Esophagus mucosa (tissue), 1 donor: ENCODE measurements around the gene SPC24. TPM values are rescaled to one million over a fixed set of nuclear protein-coding genes. Genes with fewer than 3 reads are reported as not detected.
A peak's percentile ranks its signal among the peaks of the same experiment; 100 is the strongest.
"Not testable (repeated sequence)": the region's sequence is repeated elsewhere in the genome, so short reads cannot be mapped to it uniquely, and the experiment has no call there.

ENCODE experiments used
- ATAC-seq: fragments of 200-7000 bp; cut with Tn5 transposase; one replicate; pipeline ENCODE4 v1.9.1; 2020
- total RNA-seq: library from RNA; stranded (reverse); gene quantifications from one replicate; pipeline ENCODE4 v1.2.4, GENCODE V29; 2023
- donor health status: DM: yes; HTN: yes; CAD: no.

Gene SPC24
- total RNA-seq, 1 donor from 2014 or later, result 17.1 TPM

DNA sequence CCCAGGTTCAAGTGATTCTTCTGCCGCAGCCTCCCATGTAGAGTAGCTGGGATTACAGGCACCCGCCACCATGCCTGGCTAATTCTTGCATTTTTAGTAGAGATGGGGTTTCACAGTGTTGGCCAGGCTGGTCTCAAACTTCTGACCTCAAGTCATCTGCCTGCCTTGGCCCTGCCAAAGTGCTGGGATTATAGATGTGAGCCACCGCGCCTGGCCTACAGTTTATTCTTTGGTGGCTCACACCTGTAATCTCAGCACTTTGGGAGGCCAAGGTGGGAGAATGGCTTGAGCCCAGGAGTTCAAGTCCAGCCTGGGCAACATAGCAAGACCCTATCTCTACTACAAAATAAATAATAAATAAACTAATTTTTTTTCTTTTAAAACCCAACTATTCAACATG, 31.4 kb downstream of the SPC24 start:
- not testable (repeated sequence) for ATAC-seq

GRCh38 chr19:11123114-11123513, 32.5 kb downstream of the SPC24 start:
- no peak for ATAC-seq

- ATAC-seq, result not testable (repeated sequence)
These were observed 33.6 kb downstream of the SPC24 start for GRCh38 chr19:11121963-11122362.

DNA sequence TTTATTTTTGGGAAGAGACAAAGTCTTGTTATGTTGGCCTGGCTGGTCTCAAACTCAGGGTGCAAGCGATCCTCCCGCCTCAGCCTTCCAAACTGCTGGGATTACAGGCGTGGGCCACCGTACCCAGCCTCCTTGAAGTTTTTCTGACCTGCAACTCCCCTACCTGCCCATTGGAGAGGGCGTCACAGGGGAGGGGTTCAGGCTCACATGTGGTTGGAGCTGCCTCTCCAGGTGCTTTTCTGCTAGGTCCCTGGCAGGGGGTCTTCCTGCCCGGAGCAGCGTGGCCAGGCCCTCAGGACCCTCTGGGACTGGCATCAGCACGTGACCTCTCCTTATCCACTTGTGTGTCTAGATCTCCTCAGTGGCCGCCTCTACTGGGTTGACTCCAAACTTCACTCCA, 39.1 kb downstream of the SPC24 start:
- no peak for ATAC-seq

- ATAC-seq, result no peak
These were observed 39.6 kb downstream of the SPC24 start for GRCh38 chr19:11115895-11116446.

- peak; percentile 7 for ATAC-seq
These were observed 40.5 kb downstream of the SPC24 start for GRCh38 chr19:11115042-11115441.

- ATAC-seq, result no peak
These were observed 42.4 kb downstream of the SPC24 start for GRCh38 chr19:11113140-11113708.

- ATAC-seq, result no peak
These were observed 43.8 kb downstream of the SPC24 start for GRCh38 chr19:11111771-11112144.

DNA sequence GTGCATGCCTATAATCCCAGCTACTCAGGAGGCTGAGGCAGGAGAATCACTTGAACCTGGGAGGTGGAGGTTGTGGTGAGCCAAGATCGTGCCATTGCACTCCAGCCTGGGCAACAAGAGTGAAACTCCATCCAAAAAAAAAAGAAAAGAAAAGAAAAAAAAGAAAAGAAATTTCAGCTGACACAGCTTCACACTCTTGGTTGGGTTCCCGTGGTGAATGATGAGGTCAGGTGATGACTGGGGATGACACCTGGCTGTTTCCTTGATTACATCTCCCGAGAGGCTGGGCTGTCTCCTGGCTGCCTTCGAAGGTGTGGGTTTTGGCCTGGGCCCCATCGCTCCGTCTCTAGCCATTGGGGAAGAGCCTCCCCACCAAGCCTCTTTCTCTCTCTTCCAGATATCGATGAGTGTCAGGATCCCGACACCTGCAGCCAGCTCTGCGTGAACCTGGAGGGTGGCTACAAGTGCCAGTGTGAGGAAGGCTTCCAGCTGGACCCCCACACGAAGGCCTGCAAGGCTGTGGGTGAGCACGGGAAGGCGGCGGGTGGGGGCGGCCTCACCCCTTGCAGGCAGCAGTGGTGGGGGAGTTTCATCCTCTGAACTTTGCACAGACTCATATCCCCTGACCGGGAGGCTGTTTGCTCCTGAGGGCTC, 44.3 kb downstream of the SPC24 start:
- ATAC-seq, result no peak

GRCh38 chr19:11108746-11109145, 46.8 kb downstream of the SPC24 start:
- ATAC-seq, result no peak

- no peak for ATAC-seq
These were observed 49.1 kb downstream of the SPC24 start for GRCh38 chr19:11106477-11106876.

GRCh38 chr19:11105014-11105636, 50.5 kb downstream of the SPC24 start:
- peak; percentile 19 for ATAC-seq

DNA sequence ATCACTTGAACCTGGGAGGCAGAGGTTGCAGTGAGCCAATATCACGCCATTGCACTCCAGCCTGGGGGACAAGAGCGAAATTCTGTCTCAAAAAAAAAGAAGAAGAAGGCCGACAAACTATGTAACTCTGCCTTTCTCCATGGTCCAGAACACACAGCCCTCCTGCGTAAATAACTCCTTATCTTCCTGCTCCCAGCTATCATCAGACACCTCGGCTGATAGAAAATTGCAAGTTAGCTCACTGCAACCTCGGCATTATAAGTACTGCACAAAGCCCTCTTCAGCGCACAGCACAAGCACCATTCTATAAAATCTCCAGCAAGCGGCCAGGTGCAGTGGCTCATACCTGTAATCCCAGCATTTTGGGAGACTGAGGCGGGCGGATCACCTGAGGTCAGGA, 51.9 kb downstream of the SPC24 start:
- ATAC-seq, result not testable (repeated sequence)

- peak; percentile 14 for ATAC-seq
These were observed 52.6 kb downstream of the SPC24 start for GRCh38 chr19:11102944-11103343.

DNA sequence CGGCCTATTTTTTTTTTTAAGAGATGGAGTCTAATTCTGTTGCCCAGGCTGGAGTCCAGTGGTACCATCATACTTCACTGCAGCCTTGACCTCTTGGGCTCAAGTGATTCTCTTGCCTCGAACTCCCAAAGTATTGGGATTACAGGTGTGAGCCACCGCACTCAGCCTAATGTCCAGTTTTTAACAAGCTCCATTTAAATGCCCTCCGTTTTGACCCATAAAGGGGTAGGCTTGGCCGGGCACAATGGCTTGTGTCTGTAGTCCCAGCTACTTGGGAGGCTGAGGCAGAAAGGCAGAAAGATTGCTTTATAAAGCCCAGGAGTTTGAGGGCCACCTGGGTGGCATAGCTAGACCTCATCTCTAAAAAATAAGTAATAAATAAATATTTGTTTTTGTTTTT, 54.5 kb downstream of the SPC24 start:
- ATAC-seq, result no peak

DNA sequence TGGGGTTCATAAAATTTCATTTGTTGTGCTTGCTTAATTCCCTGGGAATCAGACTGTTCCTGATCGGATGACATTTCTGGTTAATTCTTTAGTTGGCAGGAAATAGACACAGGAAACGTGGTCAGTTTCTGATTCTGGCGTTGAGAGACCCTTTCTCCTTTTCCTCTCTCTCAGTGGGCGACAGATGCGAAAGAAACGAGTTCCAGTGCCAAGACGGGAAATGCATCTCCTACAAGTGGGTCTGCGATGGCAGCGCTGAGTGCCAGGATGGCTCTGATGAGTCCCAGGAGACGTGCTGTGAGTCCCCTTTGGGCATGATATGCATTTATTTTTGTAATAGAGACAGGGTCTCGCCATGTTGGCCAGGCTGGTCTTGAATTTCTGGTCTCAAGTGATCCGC, 55.5 kb downstream of the SPC24 start:
- ATAC-seq, result no peak

DNA sequence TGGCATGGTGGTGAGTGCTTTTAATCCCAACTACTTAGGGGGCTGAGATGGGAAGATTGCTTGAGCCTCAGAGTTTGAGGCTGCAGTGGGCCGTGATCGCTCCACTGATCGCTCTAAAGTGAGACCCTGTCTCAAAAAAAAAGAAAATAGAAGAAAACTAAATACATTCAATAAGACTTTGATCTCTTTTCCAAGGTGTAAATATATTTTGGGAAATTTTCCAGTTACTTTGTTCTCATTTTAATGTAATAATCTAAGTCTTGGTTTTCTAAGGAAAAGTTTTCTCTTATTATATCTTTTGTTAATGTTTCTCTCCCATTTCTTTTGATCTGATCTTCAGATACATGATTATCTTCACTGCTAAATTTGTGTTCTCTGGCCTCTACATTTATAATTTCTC, 56.7 kb downstream of the SPC24 start:
- ATAC-seq, result no peak

DNA sequence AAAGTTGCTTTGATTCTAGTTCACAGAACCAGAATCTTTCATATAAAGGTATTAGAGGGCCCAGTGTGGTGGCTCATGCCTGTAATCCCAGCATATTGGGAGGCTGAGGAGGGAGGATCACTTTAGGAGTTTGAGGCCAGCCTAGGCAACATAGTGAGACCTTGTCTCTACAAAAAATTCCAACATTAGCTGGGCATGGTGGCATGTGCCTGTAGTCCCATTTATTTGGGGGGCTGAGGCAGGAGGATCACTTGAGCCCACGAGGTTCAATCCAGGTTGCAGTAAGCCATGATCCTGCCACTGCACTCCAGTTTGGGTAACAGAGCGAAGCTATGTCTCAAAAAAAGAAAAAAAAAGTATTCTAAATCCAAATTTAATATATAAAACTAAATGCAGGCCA, 57.3 kb downstream of the SPC24 start:
- ATAC-seq, result no peak

- ATAC-seq, result not testable (repeated sequence)
These were observed 58.2 kb downstream of the SPC24 start for GRCh38 chr19:11097367-11097766.

GRCh38 chr19:11096210-11096841, 59.3 kb downstream of the SPC24 start:
- peak; percentile 7 for ATAC-seq
